Activated CD8-positive, alpha-beta memory T cell treated with anti-CD3 and anti-CD28 coated beads, Interleukin-2, amount 10 ng/mL, durations not matched to agents 7 days and 5 days (primary cell): Measurements from ENCODE around the gene EHMT1. TPM values are rescaled to one million over a fixed set of nuclear protein-coding genes. Genes with fewer than 3 reads are reported as not detected.
"Not testable (repeated sequence)": the region's sequence is repeated elsewhere in the genome, so short reads cannot be mapped to it uniquely, and the experiment has no call there.

Source experiments
- ATAC-seq: fragments of 150-1000 bp; cut with Tn5 transposase; one replicate; pipeline ENCODE4 v1.10.0; 2021; ENCODE audit warnings: moderate library complexity
- CTCF ChIA-PET: fragments of 350-600 bp; sonication (Branson Sonifier 250); formaldehyde crosslinking; loops from one replicate; lab custom pipeline; 2021; ENCODE audit warnings: antibody characterized with exemption; lab: Charles Lee
- DNase-seq: peaks from one replicate; pipeline ENCODE4 v3.0.0-alpha.2; 2020
- H3K27ac Mint-ChIP-seq: one replicate; pipeline ENCODE4 v1.8.0; 2021; ENCODE audit warnings: mild to moderate bottlenecking, mixed read lengths
- H3K27me3 Mint-ChIP-seq: one replicate; pipeline ENCODE4 v1.8.0; 2021; ENCODE audit warnings: mixed read lengths
- H3K36me3 Mint-ChIP-seq: one replicate; pipeline ENCODE4 v1.8.0; 2021; ENCODE audit warnings: mild to moderate bottlenecking, mixed read lengths
- H3K4me1 Mint-ChIP-seq: one replicate; pipeline ENCODE4 v1.8.0; 2021; ENCODE audit warnings: mixed read lengths
- H3K4me3 Mint-ChIP-seq: one replicate; pipeline ENCODE4 v1.8.0; 2021; ENCODE audit warnings: mild to moderate bottlenecking, moderate library complexity, mixed read lengths
- H3K9me3 Mint-ChIP-seq: one replicate; pipeline ENCODE4 v1.8.0; 2022; ENCODE audit warnings: low read depth, mixed read lengths
- total RNA-seq, 2 experiments: library from RNA; stranded (reverse); gene quantifications; one replicate each; pipeline ENCODE4 v1.2.3, GENCODE V29; 2021

The EHMT1 gene
- total RNA-seq, 2 experiments from 2014 or later, result 99.9 to 130 TPM

DNA sequence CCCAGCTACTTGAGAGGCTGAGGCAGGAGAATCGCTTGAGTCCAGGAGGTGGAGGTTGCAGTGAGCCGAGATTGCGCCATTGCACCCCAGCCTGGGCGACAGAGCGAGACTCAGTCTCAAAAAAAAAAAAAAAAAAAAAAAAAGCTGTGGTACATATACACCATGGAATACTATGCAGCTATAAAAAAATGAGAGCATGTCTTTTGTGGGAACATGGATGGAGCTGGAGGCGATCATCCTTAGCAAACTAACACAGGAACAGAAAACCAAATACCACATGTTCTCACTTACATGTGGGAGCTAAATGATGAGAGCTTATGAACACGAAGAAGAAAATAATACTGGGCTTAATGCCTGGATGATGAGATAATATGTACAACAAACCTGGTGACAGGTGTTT, 22.2 kb upstream of the EHMT1 start:
- not testable (repeated sequence) for H3K27me3 Mint-ChIP-seq, H3K36me3 Mint-ChIP-seq, H3K9me3 Mint-ChIP-seq, H3K4me3 Mint-ChIP-seq, ATAC-seq, H3K4me1 Mint-ChIP-seq, H3K27ac Mint-ChIP-seq, DNase-seq
- CTCF ChIA-PET, result interaction anchor here (1.0 kb wide), 1 partner anchor 23 kb away, joined by 3 read pairs; no protein-coding TSS in a partner anchor

DNA sequence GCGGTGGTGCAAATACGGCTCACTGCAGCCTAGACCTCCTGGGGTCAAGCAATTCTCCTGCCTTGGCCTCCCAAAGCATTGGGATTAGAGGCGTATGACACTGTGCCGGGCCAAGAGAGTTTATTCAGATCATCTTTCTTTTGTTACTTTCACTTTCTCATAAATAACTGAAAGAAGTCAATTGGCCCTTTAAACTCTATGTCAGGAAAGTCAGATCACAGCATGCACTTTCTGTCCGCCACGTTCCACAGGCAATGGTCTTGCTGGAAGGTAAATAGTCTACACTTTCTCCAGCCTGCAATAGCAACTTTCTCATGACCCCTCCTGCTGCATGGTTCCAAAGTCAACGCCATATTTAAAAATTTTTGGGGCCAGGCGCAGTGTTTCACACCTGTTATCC, 19.9 kb upstream of the EHMT1 start:
- CTCF ChIA-PET, result no interaction called here
- Mint-ChIP-seq H3K27ac (no peak overlapping the region), H3K4me1 (peaks cover 11% of the 10 kb centered on the region), H3K4me3 (no peak overlapping the region), H3K9me3 (no peaks in the 10 kb centered on the region), H3K27me3 (no peaks in the 10 kb centered on the region), H3K36me3 (no peaks in the 10 kb centered on the region)
- DNase-seq (no peak), ATAC-seq (no peak)

DNA sequence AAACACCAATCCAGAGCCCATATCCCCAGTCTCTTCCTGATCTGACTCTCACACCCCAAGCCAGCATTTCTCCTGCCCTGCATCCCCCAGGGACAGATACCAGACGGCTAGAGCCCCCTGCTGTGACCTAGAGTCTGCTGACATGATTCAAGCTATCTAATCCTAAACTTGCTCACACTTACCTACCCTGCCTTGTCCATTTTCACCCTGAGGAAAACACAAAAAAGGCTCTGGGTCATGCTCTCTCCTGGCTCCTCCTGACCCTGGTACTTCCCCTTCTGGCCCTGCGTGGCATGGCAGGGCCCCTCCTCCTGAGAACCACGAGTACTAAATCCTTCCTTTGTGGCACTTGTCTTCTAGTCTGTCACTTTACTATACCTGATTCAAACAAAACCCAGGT, 16.1 kb upstream of the EHMT1 start:
- Mint-ChIP-seq H3K27ac (no peak overlapping the region), H3K27me3 (no peaks in the 10 kb centered on the region), H3K4me1 (peaks cover 23% of the 10 kb centered on the region), H3K4me3 (peak overlapping the region; percentile 13), H3K9me3 (no peaks in the 10 kb centered on the region), H3K36me3 (no peaks in the 10 kb centered on the region)
- DNase-seq, result no peak
- no peak for ATAC-seq
- CTCF ChIA-PET, result no interaction called here

GRCh38 chr9:137603879-137604278, 14.9 kb upstream of the EHMT1 start:
- Mint-ChIP-seq H3K27me3 (no peaks in the 10 kb centered on the region), H3K4me1 (peaks cover 20% of the 10 kb centered on the region), H3K9me3 (no peaks in the 10 kb centered on the region), H3K27ac (no peak overlapping the region), H3K36me3 (no peaks in the 10 kb centered on the region), H3K4me3 (peak overlapping the region; percentile 50)
- DNase-seq (no peak), ATAC-seq (no peak)
- CTCF ChIA-PET, result interaction anchor here (1.0 kb wide), 2 partner anchors 12 to 15 kb away, joined by 3 read pairs; partner anchors contain the start of gene EHMT1

DNA sequence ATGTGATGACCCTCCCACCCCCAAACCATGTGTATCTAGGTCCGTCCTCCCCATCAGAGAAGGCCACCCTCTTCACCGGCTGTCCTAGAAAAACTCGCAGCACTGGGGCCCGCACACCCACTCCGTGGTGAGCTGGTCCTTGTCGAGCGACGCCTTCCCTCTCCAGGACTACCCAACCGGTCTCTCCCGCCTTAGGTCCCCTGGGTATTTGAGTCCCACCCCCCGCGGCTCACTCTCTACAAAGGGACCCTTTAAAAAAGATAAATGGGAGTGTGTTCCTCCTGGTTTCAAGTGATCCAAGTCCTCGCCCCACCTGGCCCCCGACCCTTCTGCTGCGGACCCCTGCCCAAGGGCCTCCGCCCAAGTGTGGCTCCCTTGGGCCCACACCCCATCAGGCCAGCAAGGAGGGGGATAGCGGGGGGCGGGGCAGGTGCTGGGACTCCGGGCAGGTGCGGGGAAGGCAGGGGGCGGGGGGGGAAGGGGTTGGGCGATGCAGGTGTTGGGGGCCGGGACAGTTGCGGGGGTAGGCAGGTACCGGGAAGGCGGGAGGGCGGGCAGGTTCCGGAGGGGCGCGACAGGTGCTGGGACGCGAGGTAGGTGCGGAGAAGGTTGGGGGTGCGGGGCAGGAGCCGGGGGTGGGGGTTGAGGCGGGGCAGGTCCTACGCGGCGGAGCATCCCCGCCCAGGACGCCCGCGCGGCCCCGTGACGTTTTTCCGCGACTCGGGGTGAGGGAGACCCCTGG, 14.3 kb upstream of the EHMT1 start:
- ATAC-seq (no peak), DNase-seq (no peak)
- H3K27me3 Mint-ChIP-seq, result no peaks in the 10 kb centered on the region
- peak overlapping the region; percentile 50 for H3K4me3 Mint-ChIP-seq
- H3K36me3 Mint-ChIP-seq, result no peaks in the 10 kb centered on the region
- H3K9me3 Mint-ChIP-seq, result no peaks in the 10 kb centered on the region
- H3K27ac Mint-ChIP-seq, result no peak overlapping the region
- H3K4me1 Mint-ChIP-seq, result peaks cover 20% of the 10 kb centered on the region
- CTCF ChIA-PET, result no interaction called here

- peak; percentile 94 for ATAC-seq
- CTCF ChIA-PET, result no interaction called here
- H3K9me3 Mint-ChIP-seq, result no peaks in the 10 kb centered on the region
- no peaks in the 10 kb centered on the region for H3K36me3 Mint-ChIP-seq
- peak; percentile 96 for DNase-seq
- peaks cover 20% of the 10 kb centered on the region for H3K4me1 Mint-ChIP-seq
- peak within 1 kb of the TSS; percentile 73 for H3K4me3 Mint-ChIP-seq
- H3K27me3 Mint-ChIP-seq, result no peaks in the 10 kb centered on the region
- H3K27ac Mint-ChIP-seq, result no peak within 1 kb of the TSS
Measured at GRCh38 chr9:137605121-137606004, 13.4 kb upstream of the EHMT1 start, which contains the start of gene ARRDC1. TSS of gene ARRDC1 (plus strand) at chr9:137605686. CDS start at chr9:137605718, 32 bp downstream.

DNA sequence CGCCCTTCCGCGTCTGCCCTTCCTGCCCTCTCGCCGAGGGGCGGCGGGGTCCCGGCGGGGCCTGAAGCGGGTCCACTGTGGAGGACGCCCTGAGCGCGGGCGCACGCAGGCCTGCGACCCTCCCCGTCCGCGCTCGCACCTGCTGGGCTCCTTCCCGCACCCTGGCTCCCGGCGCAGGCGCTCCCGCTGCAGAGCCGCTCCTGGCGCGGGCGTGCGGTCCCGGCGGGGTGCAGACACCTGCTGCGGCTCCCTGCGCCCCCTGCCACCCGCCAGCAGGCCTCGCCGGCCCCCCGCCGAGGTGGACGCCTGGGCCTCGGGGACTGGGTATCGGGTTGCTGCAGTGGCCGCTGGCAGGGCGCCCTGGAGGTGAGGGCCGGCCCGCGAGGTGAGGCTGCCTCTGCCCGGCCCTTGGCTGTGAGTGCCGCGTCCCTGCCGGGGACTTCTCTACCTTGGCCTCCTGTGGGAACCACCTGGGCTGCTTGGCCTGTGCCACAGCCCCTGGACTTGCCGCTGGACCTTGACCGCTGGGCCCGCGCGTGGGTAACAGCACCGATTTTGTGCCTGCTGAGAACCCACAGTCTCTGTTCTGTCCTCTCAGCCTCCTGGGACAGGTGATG, 12.7 kb upstream of the EHMT1 start:
- Mint-ChIP-seq H3K9me3 (no peaks in the 10 kb centered on the region), H3K4me1 (peaks cover 20% of the 10 kb centered on the region), H3K36me3 (no peaks in the 10 kb centered on the region), H3K4me3 (peak overlapping the region; percentile 73), H3K27me3 (no peaks in the 10 kb centered on the region), H3K27ac (no peak overlapping the region)
- ATAC-seq (no peak), DNase-seq (no peak)
- CTCF ChIA-PET, result no interaction called here

- peak overlapping the region; percentile 73 for H3K4me3 Mint-ChIP-seq
- peaks cover 26% of the 10 kb centered on the region for H3K4me1 Mint-ChIP-seq
- no peak for DNase-seq
Measured at GRCh38 chr9:137606734-137607138, 12.1 kb upstream of the EHMT1 start.

DNA sequence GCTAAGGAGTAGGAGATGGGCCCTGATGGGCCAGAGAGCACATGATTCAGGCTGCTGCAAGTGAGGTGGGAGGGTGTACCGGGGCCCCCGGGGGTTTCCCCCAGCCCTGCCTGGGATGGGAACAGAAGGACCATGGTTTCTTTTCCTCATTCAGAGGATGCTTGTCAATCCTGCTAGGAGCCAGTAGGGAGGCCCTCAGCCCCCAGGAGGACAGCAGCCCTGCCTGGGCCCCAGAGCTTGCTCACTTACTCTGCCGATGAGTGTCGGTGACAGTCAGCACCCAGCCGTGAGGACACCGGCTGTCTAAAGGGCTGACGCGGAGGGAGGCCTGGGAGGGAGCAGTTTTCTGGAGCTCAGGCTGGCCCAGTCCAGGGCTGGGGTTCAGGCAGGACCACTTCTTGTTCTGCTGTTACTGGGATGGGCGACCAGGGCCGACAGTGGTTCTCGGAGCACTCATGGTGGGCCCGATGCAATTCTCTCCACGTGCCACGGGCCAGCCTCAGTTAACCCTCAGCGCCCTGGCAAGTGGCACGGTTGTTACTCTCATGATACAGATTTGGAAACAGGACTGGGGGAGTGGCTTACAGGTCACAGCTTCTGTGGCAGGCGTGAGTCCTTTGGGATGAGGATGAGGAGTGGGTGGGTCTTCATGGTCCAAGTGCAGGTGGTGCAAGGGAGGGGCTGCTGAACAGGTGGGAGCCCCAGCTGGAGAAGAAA, 11.5 kb upstream of the EHMT1 start:
- Mint-ChIP-seq H3K9me3 (no peaks in the 10 kb centered on the region), H3K4me1 (peaks cover 31% of the 10 kb centered on the region), H3K4me3 (peak overlapping the region; percentile 73), H3K36me3 (no peaks in the 10 kb centered on the region), H3K27me3 (no peaks in the 10 kb centered on the region), H3K27ac (no peak overlapping the region)
- CTCF ChIA-PET, result interaction anchor here (1.1 to 1.4 kb wide), 2 partner anchors 11 to 22 kb away, joined by 3 read pairs; partner anchors contain the start of gene EHMT1
- ATAC-seq, result no peak
- no peak for DNase-seq

More at GRCh38 chr9:137606734-137607138, 12.1 kb upstream of the EHMT1 start:
- H3K9me3 Mint-ChIP-seq, result no peaks in the 10 kb centered on the region
- no peaks in the 10 kb centered on the region for H3K36me3 Mint-ChIP-seq
- no peaks in the 10 kb centered on the region for H3K27me3 Mint-ChIP-seq
- H3K27ac Mint-ChIP-seq, result no peak overlapping the region
- no peak for ATAC-seq
- CTCF ChIA-PET, result interaction anchor here (1.1 to 1.4 kb wide), 2 partner anchors 12 to 22 kb away, joined by 3 read pairs; partner anchors contain the start of gene EHMT1

DNA sequence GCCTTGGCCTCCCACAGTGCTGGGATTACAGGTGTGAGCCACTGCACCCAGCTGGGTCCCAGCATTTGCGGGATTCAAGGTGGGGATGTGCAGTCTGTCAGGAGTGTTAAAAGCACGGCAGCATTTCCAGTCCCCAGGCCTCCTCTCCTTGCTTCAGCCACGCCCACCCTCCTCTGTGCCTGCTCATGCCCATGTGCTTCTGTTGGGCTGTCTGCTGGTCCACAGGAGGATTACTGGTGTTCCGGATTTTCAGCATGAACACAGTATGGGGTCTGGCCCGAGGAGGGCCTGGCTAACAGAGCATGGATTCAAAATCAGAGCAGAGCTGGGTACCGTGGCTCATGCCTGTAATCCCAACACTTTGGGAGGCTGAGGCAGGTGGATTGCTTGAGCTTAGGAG, 7.9 kb upstream of the EHMT1 start:
- peaks cover 3% of the 10 kb centered on the region for H3K36me3 Mint-ChIP-seq
- no peaks in the 10 kb centered on the region for H3K9me3 Mint-ChIP-seq
- H3K27ac Mint-ChIP-seq, result no peak overlapping the region
- no peaks in the 10 kb centered on the region for H3K27me3 Mint-ChIP-seq
- H3K4me3 Mint-ChIP-seq, result no peak overlapping the region
- ATAC-seq (no peak), DNase-seq (no peak)
- CTCF ChIA-PET, result no interaction called here
- peaks cover 27% of the 10 kb centered on the region for H3K4me1 Mint-ChIP-seq

GRCh38 chr9:137611623-137612609, 6.9 kb upstream of the EHMT1 start:
- Mint-ChIP-seq H3K27me3 (no peaks in the 10 kb centered on the region), H3K27ac (peak overlapping the region; percentile 28), H3K4me3 (no peak overlapping the region), H3K4me1 (peaks cover 24% of the 10 kb centered on the region), H3K9me3 (no peaks in the 10 kb centered on the region), H3K36me3 (peaks cover 3% of the 10 kb centered on the region)
- CTCF ChIA-PET, result no interaction called here
- DNase-seq (no peak), ATAC-seq (peak; percentile 45)

GRCh38 chr9:137612741-137613142, 6.1 kb upstream of the EHMT1 start:
- ATAC-seq, result no peak
- H3K27ac Mint-ChIP-seq, result no peak overlapping the region
- no peak overlapping the region for H3K4me3 Mint-ChIP-seq
- no peaks in the 10 kb centered on the region for H3K9me3 Mint-ChIP-seq
- peaks cover 23% of the 10 kb centered on the region for H3K4me1 Mint-ChIP-seq
- CTCF ChIA-PET, result no interaction called here
- no peak for DNase-seq
- no peaks in the 10 kb centered on the region for H3K27me3 Mint-ChIP-seq
- H3K36me3 Mint-ChIP-seq, result peaks cover 6% of the 10 kb centered on the region
